Measurements from ENCODE around the gene ZFP91. TPM values are rescaled to one million over a fixed set of nuclear protein-coding genes. Genes with fewer than 3 reads are reported as not detected.

Gene ZFP91
- total RNA-seq, 3 donors from 2014 or later, result 70.0 to 93.9 (median 75.3) TPM

- no peak for TF ChIP-seq CTCF (IDR thresholded peaks at IDR 0.05)
- Histone ChIP-seq H3K4me3 (peak overlapping the region; percentile 100), H3K4me1 (ENCODE audit: low read depth) (peaks cover 48% of the 10 kb centered on the region), H3K9me3 (no peaks in the 10 kb centered on the region), H3K36me3 (ENCODE audit: low read depth) (no peaks in the 10 kb centered on the region)
- ATAC-seq (peak; percentile 76), DNase-seq (peak; percentile 93 to 94 (median 94))
- intact Hi-C loops (cut with DNase I, micrococcal nuclease), result no loop called here
Measured at GRCh38 chr11:58578136-58578634, 678 bp upstream of the ZFP91 start.

- ATAC-seq, result peak; percentile 72
- peak; percentile 62 for TF ChIP-seq CTCF (IDR thresholded peaks at IDR 0.05)
- Histone ChIP-seq H3K9me3 (no peaks in the 10 kb centered on the region), H3K4me1 (ENCODE audit: low read depth) (peaks cover 53% of the 10 kb centered on the region), H3K36me3 (ENCODE audit: low read depth) (no peaks in the 10 kb centered on the region), H3K4me3 (peak overlapping the region; percentile 100)
- intact Hi-C loops (cut with DNase I, micrococcal nuclease), result no loop called here
- DNase-seq, result peak; percentile 94 to 96 (median 95)
Measured at GRCh38 chr11:58579192-58580129, 598 bp downstream of the ZFP91 start.

GRCh38 chr11:58580311-58580710, 1.4 kb downstream of the ZFP91 start:
- H3K4me1 ChIP-seq (ENCODE audit: low read depth), result peaks cover 53% of the 10 kb centered on the region
- ATAC-seq (no peak), DNase-seq (no peak)

GRCh38 chr11:58582437-58582836, 3.6 kb downstream of the ZFP91 start:
- H3K36me3 ChIP-seq (ENCODE audit: low read depth), result no peaks in the 10 kb centered on the region
- no peak for DNase-seq
- TF ChIP-seq CTCF (IDR thresholded peaks at IDR 0.05), result no peak
- intact Hi-C loops (cut with DNase I, micrococcal nuclease), result no loop called here
- no peak overlapping the region for H3K4me3 ChIP-seq
- peaks cover 35% of the 10 kb centered on the region for H3K4me1 ChIP-seq (ENCODE audit: low read depth)
- ATAC-seq, result no peak
- H3K9me3 ChIP-seq, result no peaks in the 10 kb centered on the region

More at GRCh38 chr11:58580311-58580710, 1.4 kb downstream of the ZFP91 start:
- intact Hi-C loops (cut with DNase I, micrococcal nuclease), result no loop called here
- H3K9me3 ChIP-seq, result no peaks in the 10 kb centered on the region
- H3K4me3 ChIP-seq, result no peak overlapping the region
- TF ChIP-seq CTCF (IDR thresholded peaks at IDR 0.05), result no peak
- no peaks in the 10 kb centered on the region for H3K36me3 ChIP-seq (ENCODE audit: low read depth)

GRCh38 chr11:58586998-58587397, 8.1 kb downstream of the ZFP91 start:
- H3K4me1 ChIP-seq (ENCODE audit: low read depth), result peaks cover 25% of the 10 kb centered on the region
- DNase-seq (no peak), ATAC-seq (no peak)
- no peaks in the 10 kb centered on the region for H3K36me3 ChIP-seq (ENCODE audit: low read depth)
- H3K4me3 ChIP-seq, result no peak overlapping the region
- no peaks in the 10 kb centered on the region for H3K9me3 ChIP-seq
- no peak for TF ChIP-seq CTCF (IDR thresholded peaks at IDR 0.05)
- intact Hi-C loops (cut with DNase I, micrococcal nuclease), result no loop called here

All from mucosa of descending colon (tissue), 3 donors.